HFF-Myc (cell line): ENCODE measurements around the gene TJP3.

Experiments used
- DNase-seq: peaks from one replicate; pipeline ENCODE4 v3.0.0-alpha.2; 2011; ENCODE audit warnings: low read depth; ENCODE audit errors: extremely low read depth
- H3K4me3 ChIP-seq: replicated peaks from 2 replicates; pipeline ENCODE4 v1.5.1; 2011; ENCODE audit warnings: low read depth, mild to moderate bottlenecking, control low read depth, low read length
- CTCF ChIP-seq: IDR thresholded peaks from 2 replicates; pipeline ENCODE4 v1.5.1; 2012; ENCODE audit warnings: mild to moderate bottlenecking, low read depth, low read length, control low read depth; ENCODE audit errors: missing control alignments

Gene TJP3

GRCh38 chr19:3766520-3766919 lies 58.3 kb downstream of the TJP3 start:
- no peak for TF ChIP-seq CTCF
- H3K4me3 ChIP-seq, result no peak overlapping the region
- no peak for DNase-seq

- DNase-seq, result no peak
- no peak for TF ChIP-seq CTCF
- no peak overlapping the region for H3K4me3 ChIP-seq
Measured at GRCh38 chr19:3767050-3767449, 58.9 kb downstream of the TJP3 start.

- TF ChIP-seq CTCF, result no peak
- DNase-seq, result no peak
- no peak overlapping the region for H3K4me3 ChIP-seq
Measured at GRCh38 chr19:3768015-3768747, 60.0 kb downstream of the TJP3 start.

GRCh38 chr19:3768748-3769099 lies 60.5 kb downstream of the TJP3 start:
- no peak overlapping the region for H3K4me3 ChIP-seq
- TF ChIP-seq CTCF, result no peak
- no peak for DNase-seq

GRCh38 chr19:3769494-3769893 lies 61.3 kb downstream of the TJP3 start:
- DNase-seq, result no peak
- H3K4me3 ChIP-seq, result no peak overlapping the region
- TF ChIP-seq CTCF, result no peak

- TF ChIP-seq CTCF, result no peak
- no peak for DNase-seq
- H3K4me3 ChIP-seq, result no peak overlapping the region
Measured at GRCh38 chr19:3770136-3770999, 62.2 kb downstream of the TJP3 start.
